H1 (cell line): ENCODE measurements around the gene C5orf58. TPM values are rescaled to one million over a fixed set of nuclear protein-coding genes. Genes with fewer than 3 reads are reported as not detected.

Experiments used
- CTCF ChIA-PET: fragments of 300-600 bp; sonication (Branson Sonifier 250); formaldehyde crosslinking; loops from one replicate; lab custom pipeline; 2021; ENCODE audit not compliant: partially characterized antibody; lab: Charles Lee
- POLR2A ChIA-PET: fragments of 300-600 bp; sonication (Branson Sonifier 250); formaldehyde crosslinking; loops from one replicate; lab custom pipeline; 2021; ENCODE audit warnings: inconsistent platforms; ENCODE audit not compliant: partially characterized antibody; lab: Charles Lee
- DNase-seq, 2 experiments: peaks; one replicate each; pipeline versions ENCODE4 v3.0.0 to v3.0.0-alpha.2; 2010 to 2022; ENCODE audit warnings: low spot score in 2 of 2, low read depth in 1 of 2, mixed read lengths in 1 of 2
- FAIRE-seq: peaks from 2 replicates; lab custom pipeline; 2011; peaks lifted over from hg19 to GRCh38; lab: Jason Lieb, UNC
- H2AFZ ChIP-seq: 2 replicates; pipeline ENCODE4 v1.8.1; 2012; ENCODE audit warnings: low read length, inconsistent platforms
- H2AK5ac ChIP-seq: 2 replicates; pipeline ENCODE4 v1.6.1; 2013; ENCODE audit warnings: low read depth, low read length
- H2BK120ac ChIP-seq: replicated peaks from 2 replicates; pipeline ENCODE3; 2013; ENCODE audit warnings: low read depth, low read length, inconsistent platforms
- H2BK12ac ChIP-seq: 2 replicates; pipeline ENCODE4 v1.6.1; 2013; ENCODE audit warnings: low read depth, low read length
- H2BK15ac ChIP-seq: 2 replicates; pipeline ENCODE4 v1.6.1; 2013; ENCODE audit warnings: low read length
- H2BK20ac ChIP-seq: 2 replicates; pipeline ENCODE4 v1.6.1; 2013; ENCODE audit warnings: low read length
- H2BK5ac ChIP-seq: 2 replicates; pipeline ENCODE4 v1.6.1; 2013; ENCODE audit warnings: low read depth, low read length
- H3K14ac ChIP-seq: 2 replicates; pipeline ENCODE4 v1.6.1; 2013; ENCODE audit warnings: inconsistent platforms; ENCODE audit not compliant: insufficient read length
- H3K18ac ChIP-seq: 2 replicates; pipeline ENCODE4 v1.6.1; 2013; ENCODE audit warnings: low read length; ENCODE audit errors: extremely low read depth
- H3K23ac ChIP-seq: 2 replicates; pipeline ENCODE4 v1.6.1; 2013; ENCODE audit warnings: inconsistent platforms; ENCODE audit not compliant: insufficient read length
- H3K23me2 ChIP-seq: 2 replicates; pipeline ENCODE4 v1.6.1; 2013; ENCODE audit warnings: low read depth, low read length
- H3K27ac ChIP-seq: 2 replicates; pipeline ENCODE4 v1.6.1; 2011; ENCODE audit warnings: low read depth, low read length, inconsistent platforms
- H3K27me3 ChIP-seq, 4 experiments: replicated peaks in 1 of 4; 1 replicate in 1 of 4; 2 replicates in 3 of 4; pipeline versions ENCODE4 v1.6.1 to v1.8.1; 2011 to 2013; ENCODE audit warnings: low read length in 3 of 4, mild to moderate bottlenecking in 3 of 4, inconsistent platforms in 2 of 4, mixed read lengths in 2 of 4, moderate library complexity in 1 of 4; ENCODE audit not compliant: control insufficient read depth in 3 of 4, insufficient read depth in 3 of 4; ENCODE audit errors: extremely low read depth in 1 of 4
- H3K36me3 ChIP-seq, 4 experiments: 2 replicates each; pipeline versions ENCODE4 v1.6.1 to v1.8.1; 2011 to 2013; ENCODE audit warnings: mild to moderate bottlenecking in 4 of 4, low read length in 3 of 4, moderate library complexity in 2 of 4, control low read depth in 1 of 4, inconsistent platforms in 1 of 4; ENCODE audit not compliant: insufficient read depth in 4 of 4, control insufficient read depth in 2 of 4
- H3K4ac ChIP-seq: replicated peaks from 2 replicates; pipeline ENCODE3; 2013; ENCODE audit warnings: low read length, low read depth, mixed read lengths, inconsistent platforms; ENCODE audit not compliant: insufficient read length
- H3K4me1 ChIP-seq, 4 experiments: replicated peaks in 1 of 4; 1 replicate in 1 of 4; 2 replicates in 3 of 4; pipeline versions ENCODE4 v1.6.1 to v1.8.1; 2011 to 2013; ENCODE audit warnings: low read length in 3 of 4, inconsistent platforms in 2 of 4, mixed read lengths in 1 of 4; ENCODE audit not compliant: insufficient read depth in 4 of 4, control insufficient read depth in 3 of 4
- H3K4me2 ChIP-seq, 2 experiments: 2 replicates each; pipeline versions ENCODE4 v1.6.1 to v1.8.1; 2011 to 2013; ENCODE audit warnings: low read depth in 2 of 2, low read length in 2 of 2, control low read depth in 1 of 2, inconsistent platforms in 1 of 2, mild to moderate bottlenecking in 1 of 2; ENCODE audit not compliant: insufficient read depth in 1 of 2
- H3K4me3 ChIP-seq, 4 experiments: fragments of 200-600, 300-600 bp in 1 of 4; sonication (generic), shearing (Covaris generic), sonication (Bioruptor Twin) in 1 of 4; 2 replicates each; pipeline versions ENCODE4 v1.5.1 to v1.8.1; 2011 to 2016; ENCODE audit warnings: low read length in 4 of 4, low read depth in 3 of 4, control low read depth in 2 of 4, inconsistent platforms in 2 of 4, mild to moderate bottlenecking in 2 of 4, mixed read lengths in 1 of 4, moderate library complexity in 1 of 4; ENCODE audit not compliant: insufficient read depth in 2 of 4; ENCODE audit errors: extremely low read depth in 1 of 4
- H3K56ac ChIP-seq: replicated peaks from 2 replicates; pipeline ENCODE3; 2013; ENCODE audit warnings: low read depth, mild to moderate bottlenecking, mixed read lengths, low read length, inconsistent platforms; ENCODE audit not compliant: insufficient read length
- H3K79me1 ChIP-seq: 2 replicates; pipeline ENCODE4 v1.6.1; 2013; ENCODE audit warnings: low read depth, low read length, control low read depth
- H3K79me2 ChIP-seq, 2 experiments: 2 replicates each; pipeline versions ENCODE4 v1.6.1 to v1.8.1; 2012 to 2013; ENCODE audit warnings: low read length in 2 of 2, mild to moderate bottlenecking in 2 of 2, inconsistent platforms in 1 of 2; ENCODE audit not compliant: insufficient read depth in 2 of 2, control insufficient read depth in 1 of 2
- H3K9ac ChIP-seq, 4 experiments: replicated peaks in 1 of 4; 1 replicate in 1 of 4; 2 replicates in 3 of 4; pipeline versions ENCODE4 v1.6.1 to v1.8.1; 2011 to 2013; ENCODE audit warnings: low read depth in 3 of 4, low read length in 3 of 4, control low read depth in 2 of 4, mild to moderate bottlenecking in 2 of 4, moderate library complexity in 2 of 4, inconsistent platforms in 1 of 4; ENCODE audit errors: extremely low read depth in 1 of 4
- H3K9me3 ChIP-seq, 2 experiments: 2 replicates each; pipeline versions ENCODE4 v1.6.1 to v1.8.1; 2012 to 2013; ENCODE audit warnings: mild to moderate bottlenecking in 2 of 2, moderate library complexity in 2 of 2, control low read depth in 1 of 2, inconsistent platforms in 1 of 2, low read depth in 1 of 2, low read length in 1 of 2, mixed read lengths in 1 of 2; ENCODE audit not compliant: insufficient read depth in 2 of 2
- H4K20me1 ChIP-seq, 2 experiments: replicated peaks in 1 of 2; 2 replicates each; pipeline versions ENCODE3 to v1.8.1; 2011 to 2013; ENCODE audit warnings: inconsistent platforms in 2 of 2, low read length in 2 of 2, mild to moderate bottlenecking in 1 of 2; ENCODE audit not compliant: insufficient read depth in 2 of 2, control insufficient read depth in 1 of 2
- H4K5ac ChIP-seq: 2 replicates; pipeline ENCODE4 v1.6.1; 2013; ENCODE audit warnings: low read length, low read depth, mixed read lengths, inconsistent platforms; ENCODE audit not compliant: insufficient read length
- H4K8ac ChIP-seq: 2 replicates; pipeline ENCODE4 v1.8.0; 2013; ENCODE audit warnings: mild to moderate bottlenecking, moderate library complexity, low read length, inconsistent platforms; ENCODE audit not compliant: insufficient read depth; ENCODE audit errors: extremely low read depth
- H4K91ac ChIP-seq: replicated peaks from 2 replicates; pipeline ENCODE3; 2013; ENCODE audit warnings: low read length, mixed read lengths, inconsistent platforms; ENCODE audit not compliant: insufficient read length
- HDAC2 ChIP-seq, 2 experiments: fragments of 300-600 bp in 1 of 2; sonication (generic) in 1 of 2; IDR thresholded peaks; 2 replicates each; pipeline ENCODE4 v1.6.1; 2011 to 2012; ENCODE audit warnings: low read depth in 2 of 2, low read length in 2 of 2, mild to moderate bottlenecking in 2 of 2, moderate library complexity in 2 of 2, borderline replicate concordance in 1 of 2, inconsistent platforms in 1 of 2
- WGBS, 2 experiments: shearing (Covaris generic) in 1 of 2; methylation state at CpG; one replicate each; pipeline versions ENCODE4 v1.1.6 to v1.1.7; 2013 to 2015; ENCODE audit warnings: low lambda C conversion rate in 2 of 2, mixed read lengths in 2 of 2, inconsistent platforms in 1 of 2, low coverage in 1 of 2, missing lambda C conversion rate in 1 of 2; ENCODE audit not compliant: insufficient replicate concordance in 2 of 2, insufficient coverage in 1 of 2, insufficient read length in 1 of 2; ENCODE audit errors: extremely low coverage in 1 of 2, missing lambda C conversion rate in 1 of 2; 5-methylcytosine and 5-hydroxymethylcytosine counted together
- polyA plus RNA-seq, 7 experiments: library from polyadenylated mRNA; depleted of rRNA in 3 of 7; stranded (reverse) in 5 of 7; unstranded in 2 of 7; fragments of >200 nt in 5 of 7; fragments of 200-250 nt in 2 of 7; gene quantifications; 1 replicate in 5 of 7; 2 replicates in 1 of 7; 4 replicates in 1 of 7; pipeline versions ENCODE4 v1.2.1 to v1.2.3, GENCODE V29; 2011 to 2013; ENCODE audit warnings: missing spikeins in 2 of 7, mixed read lengths in 2 of 7
- total RNA-seq: library from RNA; stranded (reverse); fragmentation: NEBNext Ultra II Directional; extraction: Animal tissue kit (Norgen Biotek cat#: 25700); gene quantifications from 2 replicates; pipeline ENCODE4 v1.2.1, GENCODE V29; 2021

Gene C5orf58
- total and polyA plus RNA-seq, 2 of the 8 experiments (the other 6 are each of a cell fraction or from before 2014, with no cell fraction given): 0.24 to 1.6 TPM

DNA sequence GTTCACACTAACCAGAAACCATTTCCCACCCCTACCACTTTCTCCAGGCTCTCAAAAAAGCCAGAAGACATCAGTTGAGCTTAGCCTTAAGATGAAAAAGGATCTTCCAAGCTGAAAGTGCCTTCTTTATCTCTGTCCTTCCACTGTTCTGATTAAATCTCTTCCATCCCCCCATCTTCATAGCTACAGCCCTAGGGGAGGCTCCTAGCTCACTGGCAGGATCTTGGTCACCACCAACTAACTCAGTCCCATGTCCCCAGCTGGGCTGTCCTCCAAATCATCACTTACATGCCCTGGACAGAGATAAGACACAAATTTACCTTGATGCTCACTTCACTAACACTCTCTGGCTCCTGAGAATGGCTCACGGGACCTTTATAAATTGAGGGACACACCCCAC lies 50.5 kb downstream of the C5orf58 start:
- Histone ChIP-seq H2AK5ac (no peak overlapping the region), H3K9me3 (peaks cover 7 to 8% of the 10 kb centered on the region in 2 experiments; a peak in 2 of 4 replicates), H4K5ac (no peak overlapping the region), H2BK15ac (no peak overlapping the region), H3K36me3 (no peaks in the 10 kb centered on the region), H3K23ac (no peak overlapping the region), H4K20me1 (no peaks in the 10 kb centered on the region), H2BK12ac (no peak overlapping the region; the same call in 1 of the 2 replicates), H3K9ac (no peak overlapping the region), H3K23me2 (0 out of 2 replicates have a peak, but pooled peaks cover 3% of the 10 kb centered on the region), H3K4me1 (peaks cover 12 to 22% (median 18%) of the 10 kb centered on the region in 4 experiments), H3K18ac (no peak overlapping the region), H4K91ac (no peak overlapping the region), H3K4me2 (no peak overlapping the region), H3K56ac (no peak overlapping the region), H3K27ac (no peak overlapping the region), H2BK120ac (no peak overlapping the region), H3K4me3 (no peak overlapping the region), H4K8ac (no peak overlapping the region), H3K4ac (no peak overlapping the region), H2BK5ac (no peak overlapping the region), H2BK20ac (peak overlapping the region; percentile 15; the same call in 1 of the 2 replicates), H3K27me3 (no peaks in the 10 kb centered on the region), H3K79me2 (no peaks in the 10 kb centered on the region), H3K79me1 (no peaks in the 10 kb centered on the region), H2AFZ (no peak overlapping the region), H3K14ac (no peak overlapping the region)
- ChIA-PET CTCF (interaction anchor here (0.7 to 2.3 kb wide), 13 partner anchors 8 to 327 kb away, joined by 3 to 15 read pairs (median 5); partner anchors contain the start of gene LCP2), POLR2A (interaction anchor here (0.6 to 1.3 kb wide), 2 partner anchors 25 to 159 kb away, joined by 3 to 5 read pairs; no protein-coding TSS in a partner anchor)
- FAIRE-seq (no peak), DNase-seq (no peak)
- WGBS, 2 experiments: 86% methylated on average over 1 of the region's 1 CpG; no CpG with 5 or more reads in 1 of the 2 experiments
- TF ChIP-seq HDAC2 (IDR thresholded peaks at IDR 0.05; ENCODE audit: borderline replicate concordance in 1 of 2, low read depth in 2 of 2, low read length in 2 of 2): no peak
